Ecto neural progenitor cell (in vitro differentiated cells): ENCODE results near the gene ISX.
A peak's percentile ranks its signal among the peaks of the same experiment; 100 is the strongest.
"Not testable (repeated sequence)": the region's sequence is repeated elsewhere in the genome, so short reads cannot be mapped to it uniquely, and the experiment has no call there.

ENCODE experiments used
- DNase-seq: peaks from one replicate; pipeline ENCODE4 v3.0.0-alpha.2; 2018; ENCODE audit warnings: low spot score

ISX gene

DNA sequence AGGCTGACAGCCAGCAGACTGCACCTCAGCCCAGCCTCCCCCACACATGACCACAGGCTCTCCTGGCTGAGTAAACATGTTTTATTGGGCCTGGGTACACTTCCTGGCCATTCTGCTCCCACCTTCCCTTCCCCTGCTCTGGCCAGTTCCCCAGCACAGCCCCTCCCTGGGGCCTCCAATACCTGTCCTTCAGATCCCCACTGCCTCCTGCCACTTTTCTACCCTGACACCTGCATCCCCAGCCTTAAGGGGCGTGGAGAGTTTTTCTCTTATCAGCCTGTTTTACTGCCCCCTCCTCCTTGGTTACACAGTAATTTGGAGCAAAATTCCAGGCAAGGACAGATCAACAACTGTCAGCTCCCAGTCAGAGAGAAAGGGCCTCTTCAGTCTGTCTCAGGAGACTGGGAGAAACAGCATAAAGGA lies at the start of gene ISX:
TSS of gene ISX (plus strand) at position 363 of the 423 bp plus-strand sequence. CDS start 930 bp downstream, outside the sequence.
- DNase-seq = no peak

- no peak for DNase-seq
These were observed 49.0 kb upstream of the ISX start for GRCh38 chr22:35016909-35017308.

- no peak for DNase-seq
These were observed 47.0 kb upstream of the ISX start for GRCh38 chr22:35018995-35019394.

- no peak for DNase-seq
These were observed 45.4 kb upstream of the ISX start for GRCh38 chr22:35020517-35020916.

DNA sequence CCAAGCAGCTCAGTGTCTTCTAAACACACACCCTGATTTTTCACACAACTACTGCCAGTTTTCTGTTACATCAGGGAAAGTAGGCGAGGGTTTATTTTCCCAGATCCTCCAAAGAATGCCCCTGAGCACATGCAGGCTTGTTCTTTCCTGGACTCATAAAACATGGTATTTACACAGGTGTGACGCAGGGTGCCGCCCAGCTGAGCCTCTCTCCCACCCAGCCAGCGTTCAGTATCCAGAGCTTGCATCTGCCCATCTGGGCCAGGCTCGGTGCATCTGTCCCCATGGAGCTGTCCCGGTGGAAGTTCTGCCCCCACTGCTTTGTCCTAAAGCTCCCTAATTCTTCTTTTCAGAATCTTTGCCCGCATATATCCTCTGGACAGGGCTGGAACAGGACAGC lies 44.8 kb upstream of the ISX start:
- no peak for DNase-seq

- no peak for DNase-seq
These were observed 43.7 kb upstream of the ISX start for GRCh38 chr22:35022291-35022690.

GRCh38 chr22:35023692-35024363 lies 42.1 kb upstream of the ISX start:
- peak; percentile 88 for DNase-seq

DNA sequence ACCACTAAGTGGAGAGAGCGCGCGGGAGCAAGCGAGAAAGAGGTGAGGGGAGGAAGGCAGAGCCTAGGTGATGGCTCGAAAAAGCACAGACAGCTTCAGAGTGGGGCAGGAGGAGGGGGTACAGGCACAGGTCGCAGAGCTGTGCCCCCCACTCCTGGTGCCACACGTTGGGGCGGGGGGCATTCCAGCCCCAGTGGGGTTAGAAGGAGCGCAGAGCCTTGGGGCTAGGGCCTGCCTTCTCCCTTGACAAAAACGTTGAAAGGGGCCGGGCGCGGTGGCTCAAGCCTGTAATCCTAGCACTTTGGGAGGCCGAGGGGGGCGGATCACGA lies 41.6 kb upstream of the ISX start:
- no peak for DNase-seq

- not testable (repeated sequence) for DNase-seq
These were observed 35.8 kb upstream of the ISX start for GRCh38 chr22:35030112-35030511.

- DNase-seq = no peak
These were observed 33.4 kb upstream of the ISX start for GRCh38 chr22:35032571-35032970.

DNA sequence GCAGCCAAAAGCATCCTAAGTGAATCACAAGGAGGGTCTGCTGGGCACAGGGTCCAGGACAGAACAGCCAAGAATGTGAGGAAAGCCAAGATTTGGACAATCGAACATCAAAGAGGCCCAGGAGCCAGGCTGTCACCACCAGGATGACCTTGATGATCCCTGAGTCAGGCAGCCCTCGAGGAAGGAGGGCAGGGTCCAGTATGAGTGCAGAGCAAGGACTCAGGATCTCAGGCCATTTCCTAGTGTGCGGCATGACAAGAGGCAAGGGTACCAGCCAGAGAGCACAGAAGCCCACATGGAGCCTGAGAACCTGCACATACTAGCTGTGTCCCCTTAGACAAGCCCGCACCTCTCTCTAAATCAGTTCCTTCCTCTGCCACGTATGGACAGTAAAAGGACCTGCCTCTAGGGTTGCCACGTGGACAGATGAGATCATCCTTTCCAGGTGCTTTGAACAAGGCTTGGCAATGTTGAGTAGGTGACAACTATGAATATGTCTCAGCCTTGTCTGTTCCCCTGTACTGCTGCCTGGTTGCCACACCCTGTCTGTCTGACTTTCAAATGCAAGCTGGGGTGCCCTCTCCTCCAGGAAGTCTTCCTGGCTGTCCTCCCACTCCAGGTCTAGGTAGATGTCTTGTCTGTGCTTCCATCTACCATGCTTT lies 32.2 kb upstream of the ISX start:
- no peak for DNase-seq

- no peak for DNase-seq
These were observed 31.0 kb upstream of the ISX start for GRCh38 chr22:35034963-35035362.

GRCh38 chr22:35037089-35037488 lies 28.9 kb upstream of the ISX start:
- DNase-seq = no peak

DNA sequence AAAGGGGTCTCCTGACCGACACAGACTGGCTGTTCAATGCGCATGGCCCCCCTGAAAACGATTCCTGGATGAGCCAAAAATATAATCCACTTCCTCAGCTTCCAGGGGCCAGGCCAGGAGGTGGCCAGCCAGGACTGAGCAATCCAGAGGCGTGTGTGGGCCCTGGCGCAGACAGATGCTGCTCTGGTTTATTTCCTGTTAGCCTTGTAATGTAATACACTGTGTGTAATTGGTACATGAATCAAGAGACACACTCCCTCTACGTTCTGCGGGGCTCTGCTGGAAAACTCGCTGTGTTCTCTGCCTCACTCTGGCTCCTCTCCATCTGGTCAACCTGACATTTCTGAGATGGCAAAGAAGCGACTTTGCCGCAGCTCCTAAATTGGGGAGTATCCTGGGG lies 26.3 kb upstream of the ISX start:
- DNase-seq = no peak

- no peak for DNase-seq
These were observed 22.6 kb upstream of the ISX start for GRCh38 chr22:35043252-35043933.

DNA sequence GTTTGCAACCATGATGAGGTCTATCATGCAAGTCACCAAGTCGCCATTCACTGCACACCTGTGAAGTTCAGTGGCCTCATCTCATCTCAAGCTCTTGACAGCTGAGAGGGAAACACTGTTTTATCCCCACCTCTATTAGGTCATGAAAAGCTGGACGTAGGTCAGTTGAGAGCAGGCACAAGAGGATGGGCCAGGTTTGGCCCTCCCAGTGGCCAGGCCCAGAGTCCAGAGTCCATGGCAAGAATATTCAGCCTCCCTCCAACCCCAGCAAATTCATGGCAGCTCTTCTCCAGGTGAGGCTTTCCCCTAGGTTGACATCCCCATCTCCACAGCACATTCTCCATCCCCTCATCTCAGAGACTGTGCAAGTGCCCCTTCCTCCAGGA lies 22.0 kb upstream of the ISX start:
- DNase-seq = no peak

DNA sequence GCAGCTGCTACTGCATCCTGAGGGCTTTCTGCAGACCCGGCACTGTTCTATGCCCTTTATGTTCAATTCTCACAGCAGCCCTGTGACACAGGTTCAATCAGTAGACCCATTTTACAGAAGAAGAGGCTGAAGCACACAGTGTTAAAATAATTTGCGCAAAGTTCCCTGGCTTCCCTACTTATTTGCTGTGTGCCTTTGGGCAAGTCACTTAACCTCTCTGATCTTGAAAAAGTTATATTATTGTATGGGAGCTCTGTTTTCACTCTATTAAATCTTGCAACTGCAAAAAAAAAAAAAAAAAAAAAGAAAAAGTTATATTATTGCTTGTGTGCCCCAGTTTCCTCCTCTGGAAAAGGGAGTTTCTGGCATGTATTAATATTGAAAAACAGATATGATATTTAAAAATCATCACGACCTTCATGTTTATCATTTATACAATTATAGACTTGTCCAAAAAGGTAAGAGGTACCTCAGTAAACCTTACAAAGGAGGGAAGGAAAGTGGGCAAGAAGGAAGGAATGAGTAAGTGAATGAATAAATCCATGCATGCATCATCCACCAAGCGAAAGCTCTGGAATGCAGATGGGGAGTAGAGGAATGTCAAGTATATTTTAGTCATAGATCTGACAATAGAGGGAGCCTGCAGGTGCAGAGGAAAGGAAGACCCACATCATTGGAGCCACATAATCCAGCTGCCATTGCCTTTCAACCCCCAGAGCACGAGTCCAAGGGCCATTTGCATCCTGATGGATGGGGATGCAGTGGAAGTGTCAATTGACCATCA lies 21.2 kb upstream of the ISX start:
- no peak for DNase-seq

- no peak for DNase-seq
These were observed 20.5 kb upstream of the ISX start for GRCh38 chr22:35045451-35045850.

DNA sequence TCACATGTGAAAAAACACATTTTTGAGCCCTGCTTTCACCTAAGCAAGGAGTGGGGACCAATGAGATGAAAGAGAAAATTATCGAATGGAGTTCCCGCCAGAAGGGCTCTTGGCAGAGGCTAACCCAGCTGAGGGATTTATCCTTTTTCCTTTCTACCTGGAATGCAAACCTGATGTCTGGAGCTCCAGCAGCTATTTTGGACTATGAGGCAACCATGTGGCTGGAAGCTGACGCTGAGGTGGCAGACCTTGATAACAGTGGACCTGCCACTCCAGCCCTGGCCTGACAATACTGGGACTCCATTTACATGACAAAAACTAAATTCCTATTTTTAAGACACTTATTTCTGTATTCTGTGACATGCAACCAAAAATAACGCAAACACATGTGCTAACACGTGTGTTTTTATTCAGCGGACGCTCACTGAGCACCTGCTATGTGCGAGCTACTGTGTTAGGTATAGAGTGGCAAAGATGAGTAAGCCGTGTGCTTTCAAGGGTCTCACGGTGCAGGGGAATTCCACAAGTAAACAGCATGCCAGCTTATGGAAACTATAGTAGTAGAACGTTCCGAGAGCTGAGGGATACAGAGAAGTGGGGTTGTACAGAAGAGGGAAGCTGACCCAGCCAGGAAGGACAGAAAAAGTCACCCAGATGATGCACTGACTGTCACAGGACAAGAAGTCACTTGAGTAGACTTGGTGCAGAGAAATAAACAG lies 19.1 kb upstream of the ISX start:
- DNase-seq = no peak

DNA sequence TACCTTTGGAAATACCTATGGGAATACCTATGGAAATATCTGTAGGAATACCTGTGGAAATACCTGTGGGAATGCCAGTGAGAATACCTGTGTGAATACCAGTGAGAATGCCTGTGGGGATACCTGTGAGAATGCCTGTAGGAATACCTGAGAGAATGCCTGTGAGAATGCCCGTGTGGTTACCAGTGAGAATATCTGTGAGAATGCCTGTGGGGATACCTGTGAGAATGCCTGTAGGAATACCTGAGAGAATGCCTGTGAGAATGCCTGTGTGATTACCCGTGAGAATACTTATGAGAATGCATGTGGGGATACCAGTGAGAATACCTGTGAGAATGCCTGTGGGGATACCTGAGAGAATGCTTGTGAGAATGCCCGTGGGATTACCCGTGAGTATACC lies 15.9 kb upstream of the ISX start:
- DNase-seq = not testable (repeated sequence)

DNA sequence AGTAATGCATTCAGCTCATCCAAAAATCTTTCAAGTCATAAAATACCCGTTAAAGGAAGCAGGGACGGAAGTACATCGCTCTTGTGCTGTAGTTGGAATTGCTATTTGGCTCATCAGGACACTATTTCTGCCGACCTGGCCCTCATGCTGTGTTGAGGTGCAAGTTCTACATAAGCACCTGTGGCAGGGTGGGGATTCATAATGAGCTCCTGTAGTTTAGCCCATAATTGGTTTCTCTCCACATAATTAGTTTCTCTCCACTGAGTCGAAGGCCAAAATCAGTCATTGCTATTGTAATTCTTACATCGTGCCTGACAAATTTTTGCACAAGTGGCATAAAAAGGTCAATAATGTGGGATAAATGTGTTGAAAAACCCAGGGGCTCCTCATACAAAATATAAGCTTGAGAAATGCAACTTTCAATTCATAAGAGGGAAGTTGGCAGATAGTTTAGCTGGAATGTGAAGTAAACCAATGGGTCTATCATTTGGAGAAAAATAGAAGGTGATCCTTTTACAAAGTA lies 14.9 kb upstream of the ISX start:
- DNase-seq = no peak

DNA sequence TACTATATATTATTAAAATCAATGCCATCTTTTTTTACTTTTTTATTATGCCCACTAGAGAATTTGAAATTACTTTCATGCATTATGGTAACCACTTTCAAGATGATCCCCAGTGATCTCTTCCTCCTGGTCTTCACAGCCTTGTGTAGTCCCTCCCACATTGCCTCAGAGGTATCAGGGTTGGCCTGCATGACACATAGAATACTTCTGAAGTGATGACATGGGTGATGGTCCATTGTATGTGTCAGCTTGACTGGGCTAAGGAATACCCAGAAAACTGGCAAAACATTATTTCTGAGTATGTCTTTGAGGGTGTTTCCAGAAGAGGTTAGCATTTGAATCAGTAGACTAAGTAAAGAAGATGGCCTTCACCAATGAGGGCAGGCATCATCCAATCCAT lies 14.2 kb upstream of the ISX start:
- DNase-seq = no peak
